Gastrocnemius medialis (tissue), 4 donors: ENCODE data around the gene PANK4. TPM values are rescaled to one million over a fixed set of nuclear protein-coding genes. Genes with fewer than 3 reads are reported as not detected.
A peak's percentile ranks its signal among the peaks of the same experiment; 100 is the strongest.

Experiments
- ATAC-seq, 2 donors: fragments of 150-250 bp; one replicate each; pipeline ENCODE4 v1.9.1; 2016
- DNase-seq, 2 donors: peaks; one replicate each; pipeline ENCODE4 v3.0.0-alpha.2; 2019
- H3K27ac ChIP-seq, 4 donors: fragments of 200-600 bp; sonication (generic); 1 replicate in 1 of 4; 2 replicates in 3 of 4; pipeline ENCODE4 v1.5.1; 2016 to 2018; ENCODE audit warnings: mild to moderate bottlenecking in 2 of 4, moderate library complexity in 1 of 4
- H3K27me3 ChIP-seq, 3 donors: fragments of 200-600 bp; sonication (generic) in 2 of 3; 1 replicate in 1 of 3; 2 replicates in 2 of 3; pipeline versions ENCODE4 v1.5.1 to v1.6.0; 2016 to 2019; ENCODE audit warnings: mild to moderate bottlenecking in 1 of 3, moderate library complexity in 1 of 3
- H3K36me3 ChIP-seq, 2 donors: fragments of 200-600 bp; sonication (generic) in 1 of 2; one replicate each; pipeline ENCODE4 v1.5.1; 2017 to 2018
- H3K4me1 ChIP-seq, 2 donors: fragments of 200-600 bp; sonication (generic) in 1 of 2; one replicate each; pipeline ENCODE4 v1.5.1; 2016 to 2017; ENCODE audit warnings: mild to moderate bottlenecking in 2 of 2
- H3K4me3 ChIP-seq, 4 donors: fragments of 200-600 bp; sonication (generic) in 3 of 4; 1 replicate in 1 of 4; 2 replicates in 3 of 4; pipeline ENCODE4 v1.5.1; 2016 to 2019; ENCODE audit warnings: mild to moderate bottlenecking in 2 of 4
- H3K9me3 ChIP-seq, 3 donors: fragments of 200-600 bp; sonication (generic) in 2 of 3; 1 replicate in 1 of 3; 2 replicates in 2 of 3; pipeline ENCODE4 v1.5.1; 2016 to 2019
- CTCF ChIP-seq, 5 experiments: fragments of 450-650 bp in 3 of 5; fragments of 200-600 bp in 2 of 5; sonication (generic) in 2 of 5; IDR thresholded peaks in 4 of 5; conservative IDR thresholded peaks in 1 of 5; 1 replicate in 4 of 5; 2 replicates in 1 of 5; pipeline ENCODE4 v1.5.1; 2016 to 2019; ENCODE audit warnings: antibody characterized with exemption in 5 of 5, mild to moderate bottlenecking in 3 of 5, moderate library complexity in 3 of 5
- POLR2A ChIP-seq, 2 donors: fragments of 450-650 bp; IDR thresholded peaks; one replicate each; pipeline ENCODE4 v1.6.1; 2017; ENCODE audit warnings: antibody characterized with exemption in 2 of 2, mild to moderate bottlenecking in 2 of 2, moderate library complexity in 2 of 2
- in situ Hi-C, 4 donors: fragments of 200-750 bp; cut with MboI; loops; one replicate each; pipeline versions ENCODE4 v1.15.0 to v1.8.0; 2017; ENCODE audit warnings: low sequenced_read_pairs in 4 of 4
- intact Hi-C: fragments of 100-400 bp; cut with DNase I; formaldehyde crosslinking; loops from one replicate; pipeline ENCODE4 v1.15.1; 2023; ENCODE audit warnings: low total_unique reads
- total RNA-seq, 4 donors: library from RNA; depleted of rRNA; stranded (reverse); fragments of >200 nt; gene quantifications; one replicate each; pipeline versions ENCODE4 v1.1.0 to v1.2.3, GENCODE V29; 2016

Gene PANK4
- total RNA-seq, 4 donors from 2014 or later, result 27.5 to 54.2 (median 38.5) TPM

- peak overlapping the region; percentile 53 to 63 (median 56) for H3K4me3 ChIP-seq
- in situ Hi-C loops, result loop anchor here (10.0 to 25.0 kb wide), 2 partner anchors 133 to 335 kb away; partner anchors contain the start of gene PEX10 (in 4 of the 4)
- H3K4me1 ChIP-seq, result peaks cover 14 to 35% of the 10 kb centered on the region in 2 donors
- H3K36me3 ChIP-seq, result no peaks in the 10 kb centered on the region
- no peak for DNase-seq
- TF ChIP-seq CTCF (IDR thresholded peaks at IDR 0.05 in 4 of 5, conservative IDR thresholded peaks at IDR 0.05 in 1 of 5) (no peak), POLR2A (IDR thresholded peaks at IDR 0.05) (peak in 1 of 2 donors; percentile 5)
- intact Hi-C loops, result loop anchor here (1.0 to 10.0 kb wide), 5 partner anchors 19 to 350 kb away; no protein-coding TSS in a partner anchor
- peak in 1 of 2 donors; percentile 2 for ATAC-seq
- peaks cover 10 to 26% (median 25%) of the 10 kb centered on the region in 3 donors for H3K27me3 ChIP-seq
- H3K9me3 ChIP-seq, result no peaks in the 10 kb centered on the region
- H3K27ac ChIP-seq, result peak overlapping the region; percentile 86 to 94 (median 88)
Measured at GRCh38 chr1:2547210-2548067, 21.0 kb upstream of the PANK4 start.

GRCh38 chr1:2546515-2547209 is 20.3 kb upstream of the PANK4 start:
- peaks cover 12 to 29% (median 26%) of the 10 kb centered on the region in 3 donors for H3K27me3 ChIP-seq
- H3K4me1 ChIP-seq, result peaks cover 14 to 35% of the 10 kb centered on the region in 2 donors
- no peaks in the 10 kb centered on the region for H3K9me3 ChIP-seq
- DNase-seq (peak; percentile 58 to 68), ATAC-seq (peak; percentile 31 to 60)
- no peaks in the 10 kb centered on the region for H3K36me3 ChIP-seq
- in situ Hi-C loops (loop anchor here (10.0 to 25.0 kb wide), 2 partner anchors 132 to 334 kb away; partner anchors contain the start of gene PEX10 (in 4 of the 4)), intact Hi-C loops (loop anchor here (2.0 to 10.0 kb wide), 3 partner anchors 18 to 349 kb away; no protein-coding TSS in a partner anchor)
- TF ChIP-seq POLR2A (IDR thresholded peaks at IDR 0.05) (peak; percentile 21 to 48), CTCF (IDR thresholded peaks at IDR 0.05 in 4 of 5, conservative IDR thresholded peaks at IDR 0.05 in 1 of 5) (peak in 2 of 5 experiments; percentile 11 to 19)
- H3K4me3 ChIP-seq, result peak overlapping the region; percentile 53 to 63 (median 56)
- peak overlapping the region; percentile 86 to 94 (median 88) for H3K27ac ChIP-seq

- peak in 1 of 2 donors; percentile 55 for ATAC-seq
- H3K27ac ChIP-seq, result peak overlapping the region; percentile 86 to 94 (median 88)
- in situ Hi-C loops, result loop anchor here (10.0 to 25.0 kb wide), 2 partner anchors 131 to 334 kb away; partner anchors contain the start of gene PEX10 (in 4 of the 4)
- H3K4me1 ChIP-seq, result peaks cover 14 to 35% of the 10 kb centered on the region in 2 donors
- no peaks in the 10 kb centered on the region for H3K9me3 ChIP-seq
- DNase-seq, result peak; percentile 73 to 76
- TF ChIP-seq CTCF (IDR thresholded peaks at IDR 0.05 in 4 of 5, conservative IDR thresholded peaks at IDR 0.05 in 1 of 5), result no peak
- peak in 1 of 2 donors; percentile 13 for TF ChIP-seq POLR2A (IDR thresholded peaks at IDR 0.05)
- H3K27me3 ChIP-seq, result peaks cover 14 to 35% (median 29%) of the 10 kb centered on the region in 3 donors
- H3K36me3 ChIP-seq, result no peaks in the 10 kb centered on the region
- intact Hi-C loops, result loop anchor here (2.0 to 10.0 kb wide), 3 partner anchors 17 to 349 kb away; no protein-coding TSS in a partner anchor
- H3K4me3 ChIP-seq, result peak overlapping the region; percentile 53 to 63 (median 56)
Measured at GRCh38 chr1:2545754-2546514, 19.5 kb upstream of the PANK4 start.
